RCC 7860 (cell line): ENCODE measurements around the gene C6.
A peak's percentile ranks its signal among the peaks of the same experiment; 100 is the strongest.
"Not testable (repeated sequence)": the region's sequence is repeated elsewhere in the genome, so short reads cannot be mapped to it uniquely, and the experiment has no call there.

Experiments used
- DNase-seq: peaks from one replicate; pipeline ENCODE4 v3.0.0-alpha.2; 2015; ENCODE audit warnings: low spot score
- FAIRE-seq: peaks from 2 replicates; lab custom pipeline; 2012; peaks lifted over from hg19 to GRCh38; lab: Jason Lieb, UNC

Gene C6

GRCh38 chr5:41200506-41200905, 12.8 kb downstream of the C6 start:
- no peak for FAIRE-seq
- no peak for DNase-seq

- DNase-seq = no peak
- FAIRE-seq = no peak
Observed at GRCh38 chr5:41199660-41200059, 13.7 kb downstream of the C6 start.

- no peak for FAIRE-seq
Observed at GRCh38 chr5:41196197-41196596, 17.1 kb downstream of the C6 start.

GRCh38 chr5:41195228-41195627, 18.1 kb downstream of the C6 start:
- FAIRE-seq (no peak), DNase-seq (no peak)

More at GRCh38 chr5:41196197-41196596, 17.1 kb downstream of the C6 start:
- DNase-seq = no peak

GRCh38 chr5:41194339-41194738, 19.0 kb downstream of the C6 start:
- no peak for DNase-seq
- FAIRE-seq = no peak

- DNase-seq = no peak
- FAIRE-seq = peak; percentile 52
Observed at GRCh38 chr5:41193456-41194205, 19.7 kb downstream of the C6 start.

GRCh38 chr5:41191249-41191648, 22.1 kb downstream of the C6 start:
- no peak for FAIRE-seq

GRCh38 chr5:41186143-41186542, 27.2 kb downstream of the C6 start:
- FAIRE-seq (no peak), DNase-seq (no peak)

More at GRCh38 chr5:41191249-41191648, 22.1 kb downstream of the C6 start:
- DNase-seq = no peak

- DNase-seq = peak; percentile 43
- not testable (repeated sequence) for FAIRE-seq
Observed at GRCh38 chr5:41183331-41183730, 30.0 kb downstream of the C6 start.

- FAIRE-seq (peak; percentile 100), DNase-seq (peak; percentile 99)
Observed at GRCh38 chr5:41182666-41183065, 30.7 kb downstream of the C6 start.

- FAIRE-seq (no peak), DNase-seq (peak; percentile 55)
Observed at GRCh38 chr5:41181691-41182564, 31.4 kb downstream of the C6 start.

GRCh38 chr5:41176952-41177351, 36.4 kb downstream of the C6 start:
- DNase-seq (no peak), FAIRE-seq (no peak)

GRCh38 chr5:41172012-41172411, 41.3 kb downstream of the C6 start:
- FAIRE-seq (no peak), DNase-seq (no peak)

GRCh38 chr5:41161271-41161670, 52.1 kb downstream of the C6 start:
- FAIRE-seq (no peak), DNase-seq (no peak)

GRCh38 chr5:41157272-41157894, 55.9 kb downstream of the C6 start:
- no peak for FAIRE-seq
- no peak for DNase-seq

- DNase-seq (peak; percentile 20), FAIRE-seq (peak; percentile 59)
Observed at GRCh38 chr5:41156739-41157138, 56.6 kb downstream of the C6 start.

- FAIRE-seq (no peak), DNase-seq (no peak)
Observed at GRCh38 chr5:41154491-41154890, 58.8 kb downstream of the C6 start.

GRCh38 chr5:41151564-41151963, 61.8 kb downstream of the C6 start:
- no peak for FAIRE-seq
- DNase-seq = no peak

GRCh38 chr5:41148448-41148847, 64.9 kb downstream of the C6 start:
- FAIRE-seq (no peak), DNase-seq (no peak)

- FAIRE-seq = no peak
- DNase-seq = no peak
Observed at GRCh38 chr5:41145306-41145705, 68.0 kb downstream of the C6 start.

- no peak for DNase-seq
- no peak for FAIRE-seq
Observed at GRCh38 chr5:41143131-41143901, 70.0 kb downstream of the C6 start.
